ENCODE results near the gene SIN3A.

DNA sequence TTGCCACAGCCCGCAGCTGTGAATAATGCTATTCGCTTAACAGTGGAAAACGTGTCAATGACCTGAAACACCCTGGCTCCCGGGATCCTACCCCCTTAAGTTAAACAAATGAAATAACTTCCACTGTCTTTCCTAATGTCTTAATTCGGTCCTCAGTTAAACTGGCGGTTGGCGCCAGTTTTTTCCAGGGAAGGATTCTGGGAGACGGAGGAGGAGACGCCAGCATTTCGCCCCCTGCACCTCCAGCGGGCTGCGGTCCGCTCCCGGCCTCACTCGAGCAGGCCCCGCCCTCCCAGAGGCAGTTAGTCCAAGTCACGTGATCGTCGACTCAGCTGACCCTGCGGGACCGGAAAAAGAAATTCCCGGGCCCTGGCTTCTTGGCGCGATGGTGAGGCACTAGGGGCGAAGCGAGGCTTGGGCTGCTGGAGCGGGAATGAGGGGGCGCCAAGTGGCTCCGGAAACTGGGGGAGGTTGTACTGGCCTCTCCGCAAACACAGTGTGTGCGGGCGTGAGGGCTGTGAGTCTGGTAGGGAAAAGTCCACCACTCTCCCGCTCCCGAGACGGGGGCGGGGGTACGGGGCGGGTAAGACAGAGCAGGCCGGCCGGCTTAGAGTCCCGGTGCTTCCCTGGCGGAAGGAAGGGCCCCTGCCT lies 115.7 kb downstream of the SIN3A start, which contains the start of gene COMMD4:
- TF ChIP-seq, protein P1, sequence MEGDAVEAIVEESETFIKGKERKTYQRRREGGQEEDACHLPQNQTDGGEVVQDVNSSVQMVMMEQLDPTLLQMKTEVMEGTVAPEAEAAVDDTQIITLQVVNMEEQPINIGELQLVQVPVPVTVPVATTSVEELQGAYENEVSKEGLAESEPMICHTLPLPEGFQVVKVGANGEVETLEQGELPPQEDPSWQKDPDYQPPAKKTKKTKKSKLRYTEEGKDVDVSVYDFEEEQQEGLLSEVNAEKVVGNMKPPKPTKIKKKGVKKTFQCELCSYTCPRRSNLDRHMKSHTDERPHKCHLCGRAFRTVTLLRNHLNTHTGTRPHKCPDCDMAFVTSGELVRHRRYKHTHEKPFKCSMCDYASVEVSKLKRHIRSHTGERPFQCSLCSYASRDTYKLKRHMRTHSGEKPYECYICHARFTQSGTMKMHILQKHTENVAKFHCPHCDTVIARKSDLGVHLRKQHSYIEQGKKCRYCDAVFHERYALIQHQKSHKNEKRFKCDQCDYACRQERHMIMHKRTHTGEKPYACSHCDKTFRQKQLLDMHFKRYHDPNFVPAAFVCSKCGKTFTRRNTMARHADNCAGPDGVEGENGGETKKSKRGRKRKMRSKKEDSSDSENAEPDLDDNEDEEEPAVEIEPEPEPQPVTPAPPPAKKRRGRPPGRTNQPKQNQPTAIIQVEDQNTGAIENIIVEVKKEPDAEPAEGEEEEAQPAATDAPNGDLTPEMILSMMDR (conservative IDR thresholded peaks at IDR 0.05), result no peak
- TF ChIP-seq EZH2 (IDR thresholded peaks at IDR 0.05; ENCODE audit: low read depth), result no peak

All from PC-9 (cell line).